ENCODE results near the gene PRMT1. TPM values are rescaled to one million over a fixed set of nuclear protein-coding genes. Genes with fewer than 3 reads are reported as not detected.

PRMT1 gene
- total RNA-seq, 1 experiment from 2014 or later = 219 TPM

GRCh38 chr19:49660338-49660961, 16.6 kb upstream of the PRMT1 start:
- ChIA-PET CTCF (no interaction called here), POLR2A (no interaction called here)
- Histone ChIP-seq H3K4me1 (ENCODE audit: control insufficient read depth, insufficient read depth, low read length) (no peaks in the 10 kb centered on the region), H3K27ac (ENCODE audit: low read length) (no peak overlapping the region), H3K27me3 (ENCODE audit: control insufficient read depth, insufficient read depth, low read length) (no peaks in the 10 kb centered on the region), H3K4me3 (ENCODE audit: low read depth in 2 of 2, low read length in 2 of 2) (no peak overlapping the region), H3K9me3 (ENCODE audit: control insufficient read depth, insufficient read depth, low read depth, low read length) (no peaks in the 10 kb centered on the region), H3K36me3 (ENCODE audit: control insufficient read depth, insufficient read depth, low read length) (peaks cover 5% of the 10 kb centered on the region; the same call in 1 of the 2 replicates)
- TF ChIP-seq POLR2AphosphoS5 (IDR thresholded peaks at IDR 0.05; ENCODE audit: low read depth, low read length) = no peak; the same call in 1 of the 2 replicates
- ATAC-seq (no peak), DNase-seq (ENCODE audit: low read depth, low spot score) (no peak)
- in situ Hi-C loops (cut with HindIII; ENCODE audit: low pct_unique_long_range_greater_than_20kb, low sequenced_read_pairs) (no loop called here), intact Hi-C loops (cut with micrococcal nuclease; ENCODE audit: unreplicated experiment) (no loop called here)
- no TSS peak for BruUV-seq (replicated peaks)

GRCh38 chr19:49662011-49662410, 15.1 kb upstream of the PRMT1 start:
- Histone ChIP-seq H3K36me3 (ENCODE audit: control insufficient read depth, insufficient read depth, low read length) (peaks cover 10% of the 10 kb centered on the region; the same call in 1 of the 2 replicates), H3K4me3 (ENCODE audit: low read depth in 2 of 2, low read length in 2 of 2) (no peak overlapping the region), H3K4me1 (ENCODE audit: control insufficient read depth, insufficient read depth, low read length) (no peaks in the 10 kb centered on the region), H3K27me3 (ENCODE audit: control insufficient read depth, insufficient read depth, low read length) (no peaks in the 10 kb centered on the region), H3K27ac (ENCODE audit: low read length) (no peak overlapping the region), H3K9me3 (ENCODE audit: control insufficient read depth, insufficient read depth, low read depth, low read length) (no peaks in the 10 kb centered on the region)
- ATAC-seq (no peak), DNase-seq (ENCODE audit: low read depth, low spot score) (no peak)
- no TSS peak for BruUV-seq (replicated peaks)
- POLR2A ChIA-PET = no interaction called here
- no peak for TF ChIP-seq CTCF (IDR thresholded peaks at IDR 0.05)
- no peak for TF ChIP-seq SIN3A (IDR thresholded peaks at IDR 0.05; ENCODE audit: borderline replicate concordance, insufficient read depth, low read depth, low read length)
- no peak for TF ChIP-seq TCF7L2 (IDR thresholded peaks at IDR 0.05; ENCODE audit: low read depth, low read length)
- no peak for TF ChIP-seq POLR2AphosphoS5 (IDR thresholded peaks at IDR 0.05; ENCODE audit: low read depth, low read length)
- TF ChIP-seq REST (IDR thresholded peaks at IDR 0.05; ENCODE audit: insufficient read depth in 1 of 2, low read depth in 2 of 2, low read length in 1 of 2) = no peak
- CTCF ChIA-PET = no interaction called here
- intact Hi-C loops (cut with micrococcal nuclease; ENCODE audit: unreplicated experiment) = no loop called here
- in situ Hi-C loops (cut with HindIII; ENCODE audit: low pct_unique_long_range_greater_than_20kb, low sequenced_read_pairs) = no loop called here

- no peaks in the 10 kb centered on the region for H3K9me3 ChIP-seq (ENCODE audit: control insufficient read depth, insufficient read depth, low read depth, low read length)
- in situ Hi-C loops (cut with HindIII; ENCODE audit: low pct_unique_long_range_greater_than_20kb, low sequenced_read_pairs) (no loop called here), intact Hi-C loops (cut with micrococcal nuclease; ENCODE audit: unreplicated experiment) (no loop called here)
- peaks cover 10% of the 10 kb centered on the region; the same call in 1 of the 2 replicates for H3K36me3 ChIP-seq (ENCODE audit: control insufficient read depth, insufficient read depth, low read length)
- ATAC-seq (no peak), DNase-seq (ENCODE audit: low read depth, low spot score) (no peak)
- no peak overlapping the region for H3K27ac ChIP-seq (ENCODE audit: low read length)
- POLR2A ChIA-PET = no interaction called here
- H3K4me3 ChIP-seq (ENCODE audit: low read depth in 2 of 2, low read length in 2 of 2) = no peak overlapping the region
- BruUV-seq (replicated peaks) = no TSS peak
- TF ChIP-seq POLR2AphosphoS5 (IDR thresholded peaks at IDR 0.05; ENCODE audit: low read depth, low read length) (no peak), REST (IDR thresholded peaks at IDR 0.05; ENCODE audit: insufficient read depth in 1 of 2, low read depth in 2 of 2, low read length in 1 of 2) (no peak), SIN3A (IDR thresholded peaks at IDR 0.05; ENCODE audit: borderline replicate concordance, insufficient read depth, low read depth, low read length) (no peak), TCF7L2 (IDR thresholded peaks at IDR 0.05; ENCODE audit: low read depth, low read length) (no peak), CTCF (IDR thresholded peaks at IDR 0.05) (no peak)
- CTCF ChIA-PET = interaction anchor here (0.8 kb wide), 1 partner anchor 9 kb away, joined by 6 read pairs; no protein-coding TSS in a partner anchor
- H3K27me3 ChIP-seq (ENCODE audit: control insufficient read depth, insufficient read depth, low read length) = no peaks in the 10 kb centered on the region
- peaks cover 2% of the 10 kb centered on the region; the same call in 1 of the 2 replicates for H3K4me1 ChIP-seq (ENCODE audit: control insufficient read depth, insufficient read depth, low read length)
These were observed 13.8 kb upstream of the PRMT1 start for GRCh38 chr19:49663224-49663623.
